Upper lobe of left lung (tissue), 4 donors: Measurements from ENCODE around the gene PPIL1.

ENCODE experiments used
- CTCF ChIP-seq, 6 experiments: fragments of 450-650 bp in 4 of 6; fragments of 200-600 bp in 2 of 6; sonication (generic) in 2 of 6; IDR thresholded peaks; one replicate each; pipeline ENCODE4 v1.5.1; 2016 to 2019; ENCODE audit warnings: antibody characterized with exemption in 6 of 6
- EP300 ChIP-seq, 4 donors: sonication (generic); formaldehyde crosslinking; IDR thresholded peaks; one replicate each; pipeline ENCODE4 v1.5.1; 2017; ENCODE audit warnings: antibody characterized with exemption in 4 of 4, control low read depth in 2 of 4
- POLR2A ChIP-seq, 4 donors: fragments of 450-650 bp; IDR thresholded peaks; one replicate each; pipeline ENCODE4 v1.5.1; 2016 to 2017; ENCODE audit warnings: antibody characterized with exemption in 4 of 4, mild to moderate bottlenecking in 2 of 4
- POLR2AphosphoS5 ChIP-seq, 2 donors: sonication (generic); formaldehyde crosslinking; IDR thresholded peaks; one replicate each; pipeline ENCODE4 v1.5.1; 2017; ENCODE audit warnings: antibody characterized with exemption in 2 of 2

GRCh38 chr6:36915599-36915998 lies 41.0 kb upstream of the PPIL1 start:
- no peak for TF ChIP-seq CTCF (IDR thresholded peaks at IDR 0.05)
- TF ChIP-seq POLR2AphosphoS5 (IDR thresholded peaks at IDR 0.05), result no peak
- TF ChIP-seq POLR2A (IDR thresholded peaks at IDR 0.05), result no peak
- TF ChIP-seq EP300 (IDR thresholded peaks at IDR 0.05), result no peak
